HG03442 (cell line): ENCODE measurements around the gene FBXW7.

ENCODE experiments used
- ATAC-seq: cut with Tn5 transposase; IDR thresholded peaks from one replicate; pipeline ENCODE4 v1.9.1; 2021; ENCODE audit warnings: mild to moderate bottlenecking, moderate library complexity; ENCODE audit not compliant: unreplicated experiment

The FBXW7 gene

GRCh38 chr4:152513078-152513477 lies 22.8 kb downstream of the FBXW7 start:
- ATAC-seq = no peak

GRCh38 chr4:152512483-152512882 lies 23.4 kb downstream of the FBXW7 start:
- no peak for ATAC-seq

- peak; percentile 46 for ATAC-seq
Observed at GRCh38 chr4:152510349-152511147, 25.3 kb downstream of the FBXW7 start.

GRCh38 chr4:152509595-152510225 lies 26.2 kb downstream of the FBXW7 start:
- no peak for ATAC-seq

GRCh38 chr4:152508818-152509217 lies 27.1 kb downstream of the FBXW7 start:
- ATAC-seq = no peak

- no peak for ATAC-seq
Observed at GRCh38 chr4:152508386-152508785, 27.5 kb downstream of the FBXW7 start.

GRCh38 chr4:152503653-152504290 lies 32.1 kb downstream of the FBXW7 start:
- ATAC-seq = no peak

GRCh38 chr4:152501846-152502536 lies 33.9 kb downstream of the FBXW7 start:
- peak; percentile 41 for ATAC-seq

GRCh38 chr4:152500800-152501434 lies 35.0 kb downstream of the FBXW7 start:
- ATAC-seq = no peak

- no peak for ATAC-seq
Observed at GRCh38 chr4:152500275-152500674, 35.6 kb downstream of the FBXW7 start.

- no peak for ATAC-seq
Observed at GRCh38 chr4:152499344-152499743, 36.5 kb downstream of the FBXW7 start.

GRCh38 chr4:152494020-152494419 lies 41.9 kb downstream of the FBXW7 start:
- no peak for ATAC-seq

GRCh38 chr4:152488246-152488645 lies 47.6 kb downstream of the FBXW7 start:
- no peak for ATAC-seq

GRCh38 chr4:152486429-152487389 lies 49.2 kb downstream of the FBXW7 start:
- ATAC-seq = no peak

GRCh38 chr4:152485726-152486276 lies 50.1 kb downstream of the FBXW7 start:
- ATAC-seq = peak; percentile 97

GRCh38 chr4:152482211-152482610 lies 53.7 kb downstream of the FBXW7 start:
- no peak for ATAC-seq

- no peak for ATAC-seq
Observed at GRCh38 chr4:152480901-152481300, 55.0 kb downstream of the FBXW7 start.

- ATAC-seq = no peak
Observed at GRCh38 chr4:152480326-152480725, 55.6 kb downstream of the FBXW7 start.

- no peak for ATAC-seq
Observed at GRCh38 chr4:152479428-152480026, 56.4 kb downstream of the FBXW7 start.
